Activated CD4-positive, alpha-beta T cell treated with anti-CD3 and anti-CD28 coated beads, Interleukin-10, Interleukin-2, amounts not matched to agents 100 ng/mL and 50 ng/mL, durations not matched to agents 16 hours and 8 hours (primary cell): ENCODE results near the gene LTF.
"Not testable (repeated sequence)": the region's sequence is repeated elsewhere in the genome, so short reads cannot be mapped to it uniquely, and the experiment has no call there.

Experiments
- DNase-seq: peaks from one replicate; pipeline ENCODE4 v3.0.0-alpha.2; 2020

The LTF gene

GRCh38 chr3:46409739-46410489 lies 54.8 kb downstream of the LTF start:
- no peak for DNase-seq

GRCh38 chr3:46408853-46409252 lies 55.9 kb downstream of the LTF start:
- DNase-seq: no peak

- DNase-seq: no peak
Observed at GRCh38 chr3:46407970-46408369, 56.7 kb downstream of the LTF start.

- DNase-seq: peak; percentile 62
Observed at GRCh38 chr3:46406788-46407611, 57.7 kb downstream of the LTF start, which contains the start of the genes CCR5AS and CCRL2. CCR5AS (minus strand) TSS chr3:46407066. CCRL2 (plus strand) TSS chr3:46407259; CDS start chr3:46408080, 821 bp downstream.

- DNase-seq: no peak
Observed at GRCh38 chr3:46406443-46406787, 58.3 kb downstream of the LTF start.

- DNase-seq: no peak
Observed at GRCh38 chr3:46405301-46406019, 59.2 kb downstream of the LTF start.

DNA sequence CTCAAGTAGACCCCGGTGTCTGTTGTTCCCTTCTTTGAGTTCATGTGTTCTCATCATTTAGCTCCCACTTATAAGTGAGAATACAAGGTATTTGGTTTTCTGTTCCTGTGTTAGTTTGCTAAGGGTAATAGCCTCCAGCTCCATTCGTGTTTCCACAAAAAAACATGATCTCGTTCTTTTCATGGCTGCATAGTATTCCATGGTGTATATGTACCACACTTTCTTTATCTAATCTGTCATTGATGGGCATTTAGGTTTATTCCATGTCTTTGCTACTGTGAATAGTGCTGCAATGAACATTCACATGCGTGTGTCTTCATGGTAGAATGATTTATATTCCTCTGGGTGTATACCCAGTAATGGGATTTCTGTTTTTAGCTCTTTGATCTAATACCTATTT lies 61.8 kb downstream of the LTF start:
- not testable (repeated sequence) for DNase-seq

- no peak for DNase-seq
Observed at GRCh38 chr3:46401579-46401978, 63.1 kb downstream of the LTF start.

- no peak for DNase-seq
Observed at GRCh38 chr3:46400846-46401245, 63.9 kb downstream of the LTF start.

DNA sequence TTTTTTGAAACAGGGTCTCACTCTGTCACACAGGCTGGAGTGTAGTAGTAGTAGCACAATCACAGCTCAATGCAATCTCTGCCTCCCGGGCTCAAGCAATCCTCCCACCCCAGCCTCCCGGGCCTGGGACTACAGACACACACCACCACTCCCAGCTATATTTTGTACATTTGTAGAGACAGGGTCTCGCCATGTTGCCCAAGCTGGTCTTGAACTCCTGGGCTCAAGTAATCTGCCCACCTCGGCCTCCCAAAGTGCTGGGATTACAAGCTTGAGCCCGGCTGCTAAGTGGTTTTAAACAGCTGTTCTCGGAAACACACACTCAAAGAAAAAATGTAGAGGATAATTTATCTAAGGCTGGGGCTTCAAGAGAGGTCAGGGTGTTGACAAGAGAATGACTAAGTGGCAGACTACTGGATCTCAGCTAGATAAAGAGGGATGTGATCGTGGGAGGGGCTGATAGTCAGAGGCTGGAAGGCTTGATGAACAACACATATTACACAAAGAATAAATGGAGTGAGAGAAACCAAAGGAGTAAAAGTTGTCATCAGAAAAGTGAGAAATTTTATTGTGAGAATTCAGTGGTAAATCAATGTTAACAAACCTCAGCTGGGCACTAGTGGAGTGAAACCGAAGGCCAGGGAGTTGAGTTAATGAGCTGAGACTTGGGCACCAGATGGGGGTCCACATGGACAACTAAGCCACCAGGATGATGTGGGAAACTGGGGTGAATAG lies 64.5 kb downstream of the LTF start:
- DNase-seq: no peak

DNA sequence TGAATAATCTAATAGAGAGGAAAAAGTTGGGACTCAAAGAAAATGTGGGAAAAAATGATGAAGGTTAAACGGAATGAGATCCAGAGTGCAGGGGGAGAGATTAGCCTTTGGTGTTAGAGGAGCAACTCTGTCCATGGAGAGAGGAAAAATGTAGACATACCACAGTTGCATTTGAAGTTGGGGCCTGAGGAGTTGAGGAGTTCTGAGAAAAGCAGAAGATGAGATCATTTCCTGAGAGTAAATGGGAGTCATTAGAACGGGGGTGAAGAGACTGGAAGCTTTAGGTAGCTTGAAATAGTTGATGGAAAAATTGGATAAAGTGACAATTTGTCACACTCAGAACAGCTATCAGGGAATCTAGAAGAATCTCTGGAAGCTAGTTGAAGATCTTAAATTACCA lies 65.1 kb downstream of the LTF start:
- no peak for DNase-seq

- DNase-seq: no peak
Observed at GRCh38 chr3:46399098-46399497, 65.6 kb downstream of the LTF start.

GRCh38 chr3:46398186-46398955 lies 66.3 kb downstream of the LTF start:
- DNase-seq: no peak

GRCh38 chr3:46397111-46397510 lies 67.6 kb downstream of the LTF start:
- no peak for DNase-seq

- no peak for DNase-seq
Observed at GRCh38 chr3:46395766-46396530, 68.8 kb downstream of the LTF start.

GRCh38 chr3:46395210-46395661 lies 69.5 kb downstream of the LTF start:
- DNase-seq: no peak

GRCh38 chr3:46393554-46394434 lies 70.9 kb downstream of the LTF start:
- DNase-seq: no peak

- no peak for DNase-seq
Observed at GRCh38 chr3:46393011-46393410, 71.7 kb downstream of the LTF start.

- DNase-seq: not testable (repeated sequence)
Observed at GRCh38 chr3:46391526-46391925, 73.2 kb downstream of the LTF start.

DNA sequence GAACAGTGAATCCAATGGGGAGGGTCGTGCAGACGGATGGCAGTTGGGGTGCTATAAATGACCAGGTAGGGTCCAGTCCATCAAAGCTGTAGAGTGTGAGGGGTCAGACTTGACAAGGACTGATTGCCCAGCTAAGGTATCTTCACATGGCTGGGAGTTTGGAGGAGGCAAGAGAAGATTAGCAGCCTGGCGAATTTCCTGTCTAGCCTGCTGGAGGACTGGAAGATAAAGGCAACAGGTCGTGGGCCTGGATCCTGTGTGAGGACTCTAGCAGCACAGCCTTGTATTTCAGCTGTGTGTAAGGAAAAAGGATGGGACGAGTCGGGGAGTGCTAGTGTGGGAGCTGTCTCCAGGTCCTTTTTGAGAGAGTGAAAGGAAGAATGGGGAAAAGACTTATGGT lies 75.4 kb downstream of the LTF start:
- DNase-seq: no peak
